Right lobe of liver (tissue), 4 donors: ENCODE results near the gene SUSD1.

ENCODE experiments used
- CTCF ChIP-seq, 4 donors: fragments of 200-600 bp in 3 of 4; fragments of 450-650 bp in 1 of 4; IDR thresholded peaks; one replicate each; pipeline versions ENCODE4 v1.5.1 to v1.8.0; 2016 to 2022; ENCODE audit warnings: antibody characterized with exemption in 4 of 4, mild to moderate bottlenecking in 2 of 4
- POLR2A ChIP-seq: fragments of 450-650 bp; IDR thresholded peaks from one replicate; pipeline ENCODE4 v1.6.1; 2017; ENCODE audit warnings: antibody characterized with exemption, mild to moderate bottlenecking
- donor health status: DM: no; HTN: no; CAD: no.
- donor health status: DM: no; HTN: no; CAD: no.
- donor health status: DM: no; HTN: yes; CAD: no.

- TF ChIP-seq CTCF (IDR thresholded peaks at IDR 0.05) (no peak), POLR2A (no peak)
Measured at GRCh38 chr9:112193572-112194288, 18.6 kb upstream of the SUSD1 start.
